GM12875 (cell line): Measurements from ENCODE around the gene MXRA7.
A peak's percentile ranks its signal among the peaks of the same experiment; 100 is the strongest.

Experiments
- H3K4me3 ChIP-seq: one replicate; pipeline ENCODE4 v1.5.1; 2011; ENCODE audit warnings: low read depth, low read length, control low read depth
- CTCF ChIP-seq: IDR thresholded peaks from 2 replicates; pipeline ENCODE4 v1.5.1; 2011; ENCODE audit warnings: low read depth, mild to moderate bottlenecking, control low read depth, inconsistent platforms, low read length, moderate library complexity, borderline replicate concordance; ENCODE audit not compliant: insufficient read depth

The MXRA7 gene

GRCh38 chr17:76682296-76682695 is 28.5 kb downstream of the MXRA7 start:
- TF ChIP-seq CTCF: no peak

GRCh38 chr17:76681222-76682137 is 29.3 kb downstream of the MXRA7 start:
- peak; percentile 80 for TF ChIP-seq CTCF
- H3K4me3 ChIP-seq: no peak overlapping the region

More at GRCh38 chr17:76682296-76682695, 28.5 kb downstream of the MXRA7 start:
- no peak overlapping the region for H3K4me3 ChIP-seq

GRCh38 chr17:76679239-76679638 is 31.5 kb downstream of the MXRA7 start:
- TF ChIP-seq CTCF: no peak
- no peak overlapping the region for H3K4me3 ChIP-seq

DNA sequence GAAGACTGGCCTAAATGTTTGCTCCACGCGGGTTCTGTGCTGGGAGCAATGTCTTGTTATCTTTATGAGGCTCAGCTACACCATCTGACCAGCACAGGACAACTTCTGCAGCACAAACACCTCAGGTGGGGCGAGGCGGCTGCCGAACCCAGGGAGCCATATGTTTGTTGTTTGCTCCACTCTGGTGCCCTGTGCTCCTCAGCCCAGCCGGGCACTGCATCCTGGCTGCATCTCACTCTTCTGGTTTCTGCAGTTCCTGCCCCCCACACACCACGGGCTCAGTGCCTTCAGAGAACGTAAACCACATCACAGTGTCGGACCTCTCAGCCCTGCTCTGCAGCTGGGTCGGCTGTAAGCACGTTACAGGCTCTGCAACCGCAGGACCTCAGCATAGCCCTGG is 32.4 kb downstream of the MXRA7 start:
- TF ChIP-seq CTCF: no peak
- H3K4me3 ChIP-seq: no peak overlapping the region

GRCh38 chr17:76677406-76677805 is 33.4 kb downstream of the MXRA7 start:
- H3K4me3 ChIP-seq: no peak overlapping the region
- TF ChIP-seq CTCF: no peak

GRCh38 chr17:76676629-76677028 is 34.1 kb downstream of the MXRA7 start:
- TF ChIP-seq CTCF: no peak

GRCh38 chr17:76675648-76676047 is 35.1 kb downstream of the MXRA7 start:
- no peak overlapping the region for H3K4me3 ChIP-seq
- TF ChIP-seq CTCF: no peak

More at GRCh38 chr17:76676629-76677028, 34.1 kb downstream of the MXRA7 start:
- H3K4me3 ChIP-seq: no peak overlapping the region
